ENCODE measurements around the gene DBP. TPM values are rescaled to one million over a fixed set of nuclear protein-coding genes. Genes with fewer than 3 reads are reported as not detected.

DBP gene
- total and polyA plus RNA-seq, 2 of the 13 experiments (the other 11 are each of a cell fraction or from before 2014, with no cell fraction given): 1.7 to 5.8 TPM

GRCh38 chr19:48603449-48603848, 33.7 kb downstream of the DBP start:
- CTCF ChIA-PET (ENCODE audit: low intra/inter-chr PET ratio, low total read pairs): no interaction called here
- H4K20me1 ChIP-seq (ENCODE audit: insufficient read depth, low read length): no peaks in the 10 kb centered on the region
- H3K27me3 ChIP-seq (ENCODE audit: control insufficient read depth in 1 of 2, insufficient read depth in 2 of 2, low read length in 2 of 2): peaks cover 0 to 12% of the 10 kb centered on the region in 2 experiments; a peak in 2 of 5 replicates
- no peak for FAIRE-seq
- in situ Hi-C loops (cut with HindIII; ENCODE audit: extremely low pct_ligation_motif_present, low pct_unique_long_range_greater_than_20kb): no loop called here
- H3K36me3 ChIP-seq (replicated peaks in 1 of 2; ENCODE audit: control insufficient read depth in 1 of 2, insufficient read depth in 2 of 2, low read length in 2 of 2): no peaks in the 10 kb centered on the region
- H3K27ac ChIP-seq (ENCODE audit: extremely low read length, insufficient read depth, low read length): no peak overlapping the region
- peaks cover 19% of the 10 kb centered on the region for H3K4me1 ChIP-seq (ENCODE audit: insufficient read depth, low read length)
- H3K79me2 ChIP-seq (ENCODE audit: insufficient read depth, low read length): no peaks in the 10 kb centered on the region
- H3K9me3 ChIP-seq (ENCODE audit: low read length): no peaks in the 10 kb centered on the region
- DNase-seq (ENCODE audit: low spot score): no peak
- H3K4me3 ChIP-seq (replicated peaks in 1 of 3; ENCODE audit: insufficient read depth in 1 of 3, low read depth in 2 of 3, low read length in 3 of 3): no peak overlapping the region
- intact Hi-C loops (cut with micrococcal nuclease; ENCODE audit: unreplicated experiment): no loop called here
- no peak for ATAC-seq
- POLR2A ChIA-PET: no interaction called here
- no peak overlapping the region for H2AFZ ChIP-seq (ENCODE audit: low read length)
- no peak overlapping the region for H3K4me2 ChIP-seq (ENCODE audit: low read depth, low read length)
- 94% methylated on average over 26 of the region's 39 CpGs for WGBS (ENCODE audit: low lambda C conversion rate)
- H3K9ac ChIP-seq (ENCODE audit: insufficient read depth, low read depth, low read length): no peak overlapping the region
- TF ChIP-seq IRX3 (CRISPR knock-in tag; IDR thresholded peaks at IDR 0.05; ENCODE audit: borderline replicate concordance, low read depth): no peak
- TF ChIP-seq ZBTB8A (CRISPR knock-in tag; IDR thresholded peaks at IDR 0.05; ENCODE audit: borderline replicate concordance, low read depth): no peak
- TF ChIP-seq MED1 (CRISPR knock-in tag; IDR thresholded peaks at IDR 0.05): no peak
- no peak for TF ChIP-seq ZNF607 (CRISPR knock-in tag; IDR thresholded peaks at IDR 0.05; ENCODE audit: borderline replicate concordance)
- TF ChIP-seq, protein P1, sequence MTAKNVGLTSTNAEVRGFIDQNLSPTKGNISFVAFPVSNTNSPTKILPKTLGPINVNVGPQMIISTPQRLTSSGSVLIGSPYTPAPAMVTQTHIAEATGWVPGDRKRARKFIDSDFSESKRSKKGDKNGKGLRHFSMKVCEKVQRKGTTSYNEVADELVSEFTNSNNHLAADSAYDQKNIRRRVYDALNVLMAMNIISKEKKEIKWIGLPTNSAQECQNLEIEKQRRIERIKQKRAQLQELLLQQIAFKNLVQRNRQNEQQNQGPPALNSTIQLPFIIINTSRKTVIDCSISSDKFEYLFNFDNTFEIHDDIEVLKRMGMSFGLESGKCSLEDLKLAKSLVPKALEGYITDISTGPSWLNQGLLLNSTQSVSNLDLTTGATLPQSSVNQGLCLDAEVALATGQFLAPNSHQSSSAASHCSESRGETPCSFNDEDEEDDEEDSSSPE (CRISPR knock-in tag; IDR thresholded peaks at IDR 0.05): no peak
- TF ChIP-seq, protein P2, sequence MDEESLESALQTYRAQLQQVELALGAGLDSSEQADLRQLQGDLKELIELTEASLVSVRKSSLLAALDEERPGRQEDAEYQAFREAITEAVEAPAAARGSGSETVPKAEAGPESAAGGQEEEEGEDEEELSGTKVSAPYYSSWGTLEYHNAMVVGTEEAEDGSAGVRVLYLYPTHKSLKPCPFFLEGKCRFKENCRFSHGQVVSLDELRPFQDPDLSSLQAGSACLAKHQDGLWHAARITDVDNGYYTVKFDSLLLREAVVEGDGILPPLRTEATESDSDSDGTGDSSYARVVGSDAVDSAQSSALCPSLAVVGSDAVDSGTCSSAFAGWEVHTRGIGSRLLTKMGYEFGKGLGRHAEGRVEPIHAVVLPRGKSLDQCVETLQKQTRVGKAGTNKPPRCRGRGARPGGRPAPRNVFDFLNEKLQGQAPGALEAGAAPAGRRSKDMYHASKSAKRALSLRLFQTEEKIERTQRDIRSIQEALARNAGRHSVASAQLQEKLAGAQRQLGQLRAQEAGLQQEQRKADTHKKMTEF (CRISPR knock-in tag; IDR thresholded peaks at IDR 0.05): no peak
- no peak for TF ChIP-seq SAP130 (CRISPR knock-in tag; IDR thresholded peaks at IDR 0.05; ENCODE audit: low read depth)
- no TSS peak for BruUV-seq (replicated peaks)

Data from HepG2 (cell line).